Measurements from ENCODE around the gene KSR1.

DNA sequence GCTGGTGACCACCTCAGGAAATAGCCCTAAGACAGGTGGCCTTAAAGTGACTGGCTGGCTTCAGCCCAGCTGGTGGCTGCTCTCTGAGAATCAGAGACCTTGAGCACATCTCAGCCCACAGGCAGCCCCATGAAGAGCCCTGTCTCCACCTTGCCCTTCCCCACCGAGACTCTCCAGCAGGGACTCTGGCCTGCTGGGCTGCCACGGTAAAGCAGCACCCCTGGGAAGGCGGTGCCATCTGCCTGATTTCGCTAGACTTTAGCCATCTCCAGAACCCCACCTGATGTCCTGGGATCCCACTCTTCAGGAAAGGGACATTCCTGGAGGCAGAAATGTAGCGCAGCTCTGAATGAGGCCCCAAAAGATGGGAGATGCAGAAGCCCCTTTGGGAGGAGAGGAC lies 129.5 kb downstream of the KSR1 start:
- TF ChIP-seq, protein P1, sequence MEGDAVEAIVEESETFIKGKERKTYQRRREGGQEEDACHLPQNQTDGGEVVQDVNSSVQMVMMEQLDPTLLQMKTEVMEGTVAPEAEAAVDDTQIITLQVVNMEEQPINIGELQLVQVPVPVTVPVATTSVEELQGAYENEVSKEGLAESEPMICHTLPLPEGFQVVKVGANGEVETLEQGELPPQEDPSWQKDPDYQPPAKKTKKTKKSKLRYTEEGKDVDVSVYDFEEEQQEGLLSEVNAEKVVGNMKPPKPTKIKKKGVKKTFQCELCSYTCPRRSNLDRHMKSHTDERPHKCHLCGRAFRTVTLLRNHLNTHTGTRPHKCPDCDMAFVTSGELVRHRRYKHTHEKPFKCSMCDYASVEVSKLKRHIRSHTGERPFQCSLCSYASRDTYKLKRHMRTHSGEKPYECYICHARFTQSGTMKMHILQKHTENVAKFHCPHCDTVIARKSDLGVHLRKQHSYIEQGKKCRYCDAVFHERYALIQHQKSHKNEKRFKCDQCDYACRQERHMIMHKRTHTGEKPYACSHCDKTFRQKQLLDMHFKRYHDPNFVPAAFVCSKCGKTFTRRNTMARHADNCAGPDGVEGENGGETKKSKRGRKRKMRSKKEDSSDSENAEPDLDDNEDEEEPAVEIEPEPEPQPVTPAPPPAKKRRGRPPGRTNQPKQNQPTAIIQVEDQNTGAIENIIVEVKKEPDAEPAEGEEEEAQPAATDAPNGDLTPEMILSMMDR (IDR thresholded peaks at IDR 0.05), result no peak
- TF ChIP-seq POLR2A (IDR thresholded peaks at IDR 0.05), result no peak
